Endothelial cell of umbilical vein (primary cell): ENCODE results near the gene PFKL.

ENCODE experiments used
- MAX ChIP-seq: IDR thresholded peaks from 2 replicates; pipeline ENCODE4 v1.6.1; 2011; ENCODE audit not compliant: insufficient read depth, insufficient read length
- POLR2A ChIP-seq: IDR thresholded peaks from 2 replicates; pipeline ENCODE4 v1.6.1; 2012; ENCODE audit warnings: low read depth, mild to moderate bottlenecking, control low read depth, low read length

- TF ChIP-seq MAX (no peak), POLR2A (no peak)
Observed at GRCh38 chr21:44372616-44373015, 72.8 kb downstream of the PFKL start.
